22Rv1 (cell line): ENCODE measurements around the gene CCR7.

ENCODE experiments used
- CTCF ChIP-seq: fragments of 450-650 bp; IDR thresholded peaks from 2 replicates; pipeline ENCODE4 v1.5.1; 2017; ENCODE audit warnings: mild to moderate bottlenecking
- ZFX ChIP-seq: fragments of 450-650 bp; IDR thresholded peaks from 2 replicates; pipeline ENCODE4 v1.6.1; 2017; ENCODE audit warnings: antibody characterized with exemption, borderline replicate concordance

- no peak for TF ChIP-seq CTCF
- no peak for TF ChIP-seq ZFX
Measured at GRCh38 chr17:40596261-40596919, 31.1 kb upstream of the CCR7 start.
